ENCODE measurements around the gene MBNL1.

DNA sequence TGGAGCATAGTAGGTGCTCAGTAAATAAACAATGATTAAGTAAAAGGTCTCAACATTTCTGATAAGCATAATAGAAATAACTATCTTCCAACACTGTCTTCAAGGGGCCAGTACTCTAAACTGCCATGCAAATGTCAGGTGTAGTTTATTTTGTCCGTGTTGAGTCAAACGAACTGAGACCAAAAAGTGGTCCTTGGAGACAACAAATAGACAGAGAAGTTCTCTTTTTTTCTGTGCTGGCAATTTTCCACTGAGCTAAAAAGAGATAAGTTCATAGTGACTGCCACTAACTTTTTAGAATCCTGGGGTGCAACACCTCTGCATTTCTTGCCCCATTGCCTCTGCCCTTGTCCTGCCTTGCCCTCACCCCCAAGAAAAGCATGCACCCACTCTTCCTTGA is 14.7 kb upstream of the MBNL1 start:
- TF ChIP-seq EP300 (conservative IDR thresholded peaks at IDR 0.05; ENCODE audit: poor library complexity, severe bottlenecking) = no peak
- no peak for TF ChIP-seq POLR2AphosphoS5 (IDR thresholded peaks at IDR 0.05)
- TF ChIP-seq, protein P1, sequence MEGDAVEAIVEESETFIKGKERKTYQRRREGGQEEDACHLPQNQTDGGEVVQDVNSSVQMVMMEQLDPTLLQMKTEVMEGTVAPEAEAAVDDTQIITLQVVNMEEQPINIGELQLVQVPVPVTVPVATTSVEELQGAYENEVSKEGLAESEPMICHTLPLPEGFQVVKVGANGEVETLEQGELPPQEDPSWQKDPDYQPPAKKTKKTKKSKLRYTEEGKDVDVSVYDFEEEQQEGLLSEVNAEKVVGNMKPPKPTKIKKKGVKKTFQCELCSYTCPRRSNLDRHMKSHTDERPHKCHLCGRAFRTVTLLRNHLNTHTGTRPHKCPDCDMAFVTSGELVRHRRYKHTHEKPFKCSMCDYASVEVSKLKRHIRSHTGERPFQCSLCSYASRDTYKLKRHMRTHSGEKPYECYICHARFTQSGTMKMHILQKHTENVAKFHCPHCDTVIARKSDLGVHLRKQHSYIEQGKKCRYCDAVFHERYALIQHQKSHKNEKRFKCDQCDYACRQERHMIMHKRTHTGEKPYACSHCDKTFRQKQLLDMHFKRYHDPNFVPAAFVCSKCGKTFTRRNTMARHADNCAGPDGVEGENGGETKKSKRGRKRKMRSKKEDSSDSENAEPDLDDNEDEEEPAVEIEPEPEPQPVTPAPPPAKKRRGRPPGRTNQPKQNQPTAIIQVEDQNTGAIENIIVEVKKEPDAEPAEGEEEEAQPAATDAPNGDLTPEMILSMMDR (IDR thresholded peaks at IDR 0.05; ENCODE audit: poor library complexity, severe bottlenecking) = no peak

Measured in neural cell (in vitro differentiated cells).